ENCODE data around the gene FAM149B1. TPM values are rescaled to one million over a fixed set of nuclear protein-coding genes. Genes with fewer than 3 reads are reported as not detected.

Gene FAM149B1
- total and polyA plus RNA-seq, 10 of the 15 experiments (the other 5 are each of a cell fraction or from before 2014, with no cell fraction given): 6.6 to 20.9 (median 11.2) TPM

GRCh38 chr10:73229567-73229966 is 61.6 kb downstream of the FAM149B1 start:
- H3K79me2 ChIP-seq (ENCODE audit: control insufficient read depth, insufficient read depth, low read length): no peaks in the 10 kb centered on the region
- H3K9me3 ChIP-seq (replicated peaks; ENCODE audit: control insufficient read depth, insufficient read depth, low read length): no peaks in the 10 kb centered on the region
- H3K27ac ChIP-seq (ENCODE audit: control insufficient read depth, insufficient read depth): no peak overlapping the region
- ATAC-seq (no peak), DNase-seq (ENCODE audit: low read depth, low spot score) (no peak), FAIRE-seq (no peak)
- ChIA-PET POLR2A (interaction anchor here (0.6 kb wide), 1 partner anchor 819 kb away, joined by 4 read pairs; no protein-coding TSS in a partner anchor), RAD21 (ENCODE audit: unreplicated experiment) (no interaction called here), SMC1A (ENCODE audit: uncharacterized antibody, unreplicated experiment) (interaction anchor here (0.7 kb wide), 1 partner anchor 1411 kb away, joined by 3 read pairs; no protein-coding TSS in a partner anchor), CTCF (interaction anchor here (2.4 kb wide), 1 partner anchor 16 kb away, joined by 5 read pairs; no protein-coding TSS in a partner anchor)
- no TSS peak for BruUV-seq (replicated peaks)
- no peak overlapping the region for H2AFZ ChIP-seq (ENCODE audit: control insufficient read depth, low read depth, low read length)
- H3K4me2 ChIP-seq (ENCODE audit: control insufficient read depth, insufficient read depth): no peak overlapping the region
- no peaks in the 10 kb centered on the region for H3K4me1 ChIP-seq (ENCODE audit: control insufficient read depth, insufficient read depth, low read length)
- H3K4me3 ChIP-seq: no peak overlapping the region
- H3K27me3 ChIP-seq (replicated peaks in 1 of 2; ENCODE audit: control insufficient read depth in 2 of 2, insufficient read depth in 2 of 2, low read length in 1 of 2): no peaks in the 10 kb centered on the region
- intact Hi-C loops (cut with micrococcal nuclease; ENCODE audit: unreplicated experiment): no loop called here
- 73% methylated on average over 6 of the region's 6 CpGs for WGBS (ENCODE audit: insufficient coverage, insufficient replicate concordance, low lambda C conversion rate, missing lambda C conversion rate)
- no peaks in the 10 kb centered on the region for H4K20me1 ChIP-seq (ENCODE audit: control insufficient read depth, insufficient read depth)
- TF ChIP-seq HDGF (IDR thresholded peaks at IDR 0.05): no peak
- no peak for TF ChIP-seq SMC3 (IDR thresholded peaks at IDR 0.05; ENCODE audit: borderline replicate concordance, low read length)
- TF ChIP-seq CEBPZ (IDR thresholded peaks at IDR 0.05; ENCODE audit: low read depth, low read length): no peak
- no peak for TF ChIP-seq ATF3 (IDR thresholded peaks at IDR 0.05; ENCODE audit: borderline replicate concordance, extremely low read depth, low read depth, low read length)
- no peak for TF ChIP-seq ZNF217 (IDR thresholded peaks at IDR 0.05)
- no peak for TF ChIP-seq CUX1 (IDR thresholded peaks at IDR 0.05; ENCODE audit: insufficient replicate concordance, low read depth, low read length)
- TF ChIP-seq RELB (IDR thresholded peaks at IDR 0.05; ENCODE audit: low read depth): no peak
- no peak for TF ChIP-seq MEF2A (IDR thresholded peaks at IDR 0.05; ENCODE audit: insufficient read depth, low read depth, low read length)
- no peak for TF ChIP-seq SMAD1 (IDR thresholded peaks at IDR 0.05; ENCODE audit: low read depth, partially characterized antibody)
- peaks cover 2 to 8% of the 10 kb centered on the region in 2 experiments; a peak in 3 of 4 replicates for H3K36me3 ChIP-seq (ENCODE audit: control insufficient read depth in 2 of 2, insufficient read depth in 2 of 2, low read length in 1 of 2)
- in situ Hi-C loops (cut with MboI): no loop called here
- H3K9ac ChIP-seq (ENCODE audit: control insufficient read depth, insufficient read depth, low read length): no peak overlapping the region
